ENCODE measurements around the gene COG3. TPM values are rescaled to one million over a fixed set of nuclear protein-coding genes. Genes with fewer than 3 reads are reported as not detected.

The COG3 gene
- total and polyA plus RNA-seq, 10 of the 15 experiments (the other 5 are each of a cell fraction or from before 2014, with no cell fraction given), result 6.1 to 35.1 (median 22.6) TPM

DNA sequence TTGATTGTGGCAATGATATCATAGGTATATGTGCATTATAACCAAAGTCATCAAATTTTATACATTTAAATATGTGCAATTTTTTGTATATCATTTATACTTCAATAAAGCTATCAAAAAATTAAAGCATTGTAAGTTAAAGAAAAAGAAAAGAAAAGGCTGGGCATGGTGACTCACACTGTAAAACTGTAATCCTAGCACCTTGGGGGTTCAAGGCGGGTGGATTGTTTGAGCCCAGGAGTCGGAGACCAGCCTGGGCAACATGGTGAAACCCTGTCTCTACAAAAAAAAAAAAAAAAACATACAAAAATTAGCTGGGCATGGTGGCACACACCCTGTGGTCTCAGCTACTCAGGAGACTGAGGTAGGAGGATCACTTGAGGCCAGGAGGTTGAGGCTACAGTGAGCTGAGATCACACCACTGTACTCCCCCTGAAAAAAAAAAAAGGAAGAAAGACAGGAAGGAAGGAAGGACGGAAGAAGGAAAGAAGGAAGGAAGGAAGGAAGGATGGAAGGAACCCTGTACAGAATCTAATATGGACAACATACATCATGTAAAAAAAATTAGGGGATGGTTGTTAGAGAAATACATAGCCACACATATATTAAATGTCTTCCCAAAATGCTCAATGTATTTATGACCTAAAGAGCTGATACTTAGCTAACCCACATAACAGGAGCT, 24.8 kb upstream of the COG3 start:
- BruUV-seq (replicated peaks), result no TSS peak
- DNase-seq (ENCODE audit: low read depth, low spot score) (no peak), FAIRE-seq (no peak), ATAC-seq (no peak)
- TF ChIP-seq YBX1 (IDR thresholded peaks at IDR 0.05), result no peak
- TF ChIP-seq CREB1 (IDR thresholded peaks at IDR 0.05; ENCODE audit: low read depth), result no peak
- no peak for TF ChIP-seq ZNF622 (IDR thresholded peaks at IDR 0.05)
- no peak for TF ChIP-seq PAX8 (IDR thresholded peaks at IDR 0.05)
- TF ChIP-seq NFXL1 (IDR thresholded peaks at IDR 0.05; ENCODE audit: borderline replicate concordance), result no peak
- no peak for TF ChIP-seq SUPT20H (IDR thresholded peaks at IDR 0.05; ENCODE audit: borderline replicate concordance, control insufficient read depth, low read depth, low read length)
- no peak for TF ChIP-seq CHD2 (IDR thresholded peaks at IDR 0.05; ENCODE audit: borderline replicate concordance, low read depth, low read length)
- TF ChIP-seq SIX5 (IDR thresholded peaks at IDR 0.05; ENCODE audit: low read depth, low read length, severe bottlenecking), result no peak
- TF ChIP-seq NKRF (conservative IDR thresholded peaks at IDR 0.05), result no peak
- no peak for TF ChIP-seq DPF2 (IDR thresholded peaks at IDR 0.05)
- no peak for TF ChIP-seq E2F4 (IDR thresholded peaks at IDR 0.05; ENCODE audit: low read depth, low read length)
- TF ChIP-seq ZNF24 (IDR thresholded peaks at IDR 0.05), result no peak
- no peak for TF ChIP-seq SP1 (IDR thresholded peaks at IDR 0.05; ENCODE audit: low read depth, low read length)
- Histone ChIP-seq H3K4me1 (ENCODE audit: control insufficient read depth, insufficient read depth, low read length) (peaks cover 16% of the 10 kb centered on the region), H3K79me2 (ENCODE audit: control insufficient read depth, insufficient read depth, low read length) (no peaks in the 10 kb centered on the region), H3K27me3 (replicated peaks in 1 of 2; ENCODE audit: control insufficient read depth in 2 of 2, insufficient read depth in 2 of 2, low read length in 1 of 2) (no peaks in the 10 kb centered on the region), H3K4me3 (no peak overlapping the region), H3K9me3 (replicated peaks; ENCODE audit: control insufficient read depth, insufficient read depth, low read length) (no peaks in the 10 kb centered on the region), H2AFZ (ENCODE audit: control insufficient read depth, low read depth, low read length) (no peak overlapping the region), H3K27ac (ENCODE audit: control insufficient read depth, insufficient read depth) (no peak overlapping the region), H3K36me3 (ENCODE audit: control insufficient read depth in 2 of 2, insufficient read depth in 2 of 2, low read length in 1 of 2) (no peaks in the 10 kb centered on the region), H4K20me1 (ENCODE audit: control insufficient read depth, insufficient read depth) (no peaks in the 10 kb centered on the region), H3K4me2 (ENCODE audit: control insufficient read depth, insufficient read depth) (no peak overlapping the region), H3K9ac (ENCODE audit: control insufficient read depth, insufficient read depth, low read length) (no peak overlapping the region)
- RAD21 ChIA-PET (ENCODE audit: unreplicated experiment), result no interaction called here
- CTCF ChIA-PET, result interaction anchor here (0.7 to 1.1 kb wide), 3 partner anchors 11 to 403 kb away, joined by 3 read pairs; no protein-coding TSS in a partner anchor
- in situ Hi-C loops (cut with MboI) (no loop called here), intact Hi-C loops (cut with micrococcal nuclease; ENCODE audit: unreplicated experiment) (loop anchor here (2.0 kb wide), 1 partner anchor 25 kb away; the partner anchor contains the start of gene COG3)
- WGBS (ENCODE audit: insufficient coverage, insufficient replicate concordance, low lambda C conversion rate, missing lambda C conversion rate), result 55% methylated on average over 3 of the region's 3 CpGs
- SMC1A ChIA-PET (ENCODE audit: uncharacterized antibody, unreplicated experiment), result interaction anchor here (0.6 to 1.3 kb wide), 4 partner anchors 10 to 533 kb away, joined by 3 to 4 read pairs (median 4); no protein-coding TSS in a partner anchor
- POLR2A ChIA-PET, result interaction anchor here (0.6 to 0.7 kb wide), 2 partner anchors 27 to 300 kb away, joined by 3 to 8 read pairs; no protein-coding TSS in a partner anchor
